B cell (primary cell): ENCODE results near the gene PAPPA.

Source experiments
- CTCF ChIP-seq: fragments of 200-600 bp; IDR thresholded peaks from one replicate; pipeline ENCODE4 v1.8.0; 2022; ENCODE audit warnings: antibody characterized with exemption, mild to moderate bottlenecking
- EZH2 ChIP-seq: IDR thresholded peaks from 2 replicates; pipeline ENCODE4 v1.6.1; 2012; ENCODE audit warnings: borderline replicate concordance, low read depth, mild to moderate bottlenecking, moderate library complexity, low read length; ENCODE audit not compliant: insufficient read depth, poor library complexity, severe bottlenecking

GRCh38 chr9:116287721-116288120 lies 134.1 kb downstream of the PAPPA start:
- TF ChIP-seq CTCF = no peak
- TF ChIP-seq EZH2 = no peak
